ENCODE data around the gene CCL14.
A peak's percentile ranks its signal among the peaks of the same experiment; 100 is the strongest.
"Not testable (repeated sequence)": the region's sequence is repeated elsewhere in the genome, so short reads cannot be mapped to it uniquely, and the experiment has no call there.

The CCL14 gene

GRCh38 chr17:35984140-35984539 is 2.4 kb downstream of the CCL14 start:
- DNase-seq, result no peak

GRCh38 chr17:35982409-35983191 is 3.9 kb downstream of the CCL14 start:
- no peak for DNase-seq

GRCh38 chr17:35981908-35982330 is 4.6 kb downstream of the CCL14 start:
- no peak for DNase-seq

GRCh38 chr17:35981246-35981645 is 5.3 kb downstream of the CCL14 start, which contains the start of gene CCL16:
TSS of gene CCL16 (minus strand) at chr17:35981497. CDS start at chr17:35981420, 77 bp downstream.
- DNase-seq, result no peak

- no peak for DNase-seq
Measured at GRCh38 chr17:35978346-35978745, 8.2 kb downstream of the CCL14 start.

GRCh38 chr17:35977509-35977908 is 9.0 kb downstream of the CCL14 start:
- DNase-seq, result no peak

GRCh38 chr17:35973333-35974260 is 12.9 kb downstream of the CCL14 start:
- DNase-seq, result no peak

- no peak for DNase-seq
Measured at GRCh38 chr17:35972945-35973332, 13.6 kb downstream of the CCL14 start.

- DNase-seq, result no peak
Measured at GRCh38 chr17:35972535-35972934, 14.0 kb downstream of the CCL14 start.

- DNase-seq, result no peak
Measured at GRCh38 chr17:35972066-35972465, 14.5 kb downstream of the CCL14 start.

GRCh38 chr17:35969558-35970380 is 16.8 kb downstream of the CCL14 start:
- DNase-seq, result peak; percentile 32

- no peak for DNase-seq
Measured at GRCh38 chr17:35968520-35969054, 17.9 kb downstream of the CCL14 start.

- DNase-seq, result no peak
Measured at GRCh38 chr17:35965272-35965671, 21.3 kb downstream of the CCL14 start.

- DNase-seq, result no peak
Measured at GRCh38 chr17:35963663-35964062, 22.9 kb downstream of the CCL14 start.

- DNase-seq, result no peak
Measured at GRCh38 chr17:35953720-35954119, 32.8 kb downstream of the CCL14 start.

GRCh38 chr17:35949401-35949800 is 37.1 kb downstream of the CCL14 start:
- DNase-seq, result no peak

GRCh38 chr17:35948092-35948491 is 38.4 kb downstream of the CCL14 start:
- DNase-seq, result no peak

- DNase-seq, result peak; percentile 14
Measured at GRCh38 chr17:35947156-35947585, 39.4 kb downstream of the CCL14 start.

- no peak for DNase-seq
Measured at GRCh38 chr17:35944151-35944550, 42.4 kb downstream of the CCL14 start.

GRCh38 chr17:35943537-35943936 is 43.0 kb downstream of the CCL14 start, which contains the start of gene LYZL6:
TSS of gene LYZL6 (minus strand) at chr17:35943713. CDS start at chr17:35939356, 4,357 bp downstream.
- no peak for DNase-seq

- no peak for DNase-seq
Measured at GRCh38 chr17:35942588-35943186, 43.8 kb downstream of the CCL14 start.

- DNase-seq, result not testable (repeated sequence)
Measured at GRCh38 chr17:35938492-35938891, 48.0 kb downstream of the CCL14 start.

All from SHP77 treated with DMSO at 0.1 percent for 48 hours (cell line).